Mucosa of descending colon (tissue), 3 donors: Measurements from ENCODE around the gene TTC12. TPM values are rescaled to one million over a fixed set of nuclear protein-coding genes. Genes with fewer than 3 reads are reported as not detected.

Experiments
- ATAC-seq: fragments of 200-7000 bp; cut with Tn5 transposase; one replicate; pipeline ENCODE4 v1.9.1; 2020; ENCODE audit warnings: mild to moderate bottlenecking, moderate library complexity
- DNase-seq, 3 donors: peaks; one replicate each; pipeline ENCODE4 v3.0.0-alpha.2; 2020
- H3K36me3 ChIP-seq: fragments of 200-600 bp; one replicate; pipeline ENCODE4 v1.8.0; 2021; ENCODE audit warnings: low read depth, mild to moderate bottlenecking
- H3K4me1 ChIP-seq: fragments of 200-600 bp; one replicate; pipeline ENCODE4 v1.8.0; 2021; ENCODE audit warnings: low read depth, mild to moderate bottlenecking
- H3K4me3 ChIP-seq: fragments of 200-600 bp; one replicate; pipeline ENCODE4 v1.8.0; 2021; ENCODE audit warnings: mild to moderate bottlenecking
- H3K9me3 ChIP-seq: fragments of 200-600 bp; one replicate; pipeline ENCODE4 v1.8.0; 2021; ENCODE audit warnings: mild to moderate bottlenecking
- CTCF ChIP-seq: fragments of 200-600 bp; IDR thresholded peaks from one replicate; pipeline ENCODE4 v1.8.0; 2022; ENCODE audit warnings: antibody characterized with exemption, mild to moderate bottlenecking
- intact Hi-C, 2 donors: fragments of 100-400 bp; cut with DNase I in 1 of 2; cut with micrococcal nuclease in 1 of 2; formaldehyde crosslinking; loops; one replicate each; pipeline versions ENCODE4 v1.11.0 to v1.11.1; 2022; cut with DNase I, micrococcal nuclease
- total RNA-seq, 3 donors: library from RNA; stranded (reverse); fragmentation: NEBNext Ultra II Directional in 2 of 3; extraction: Animal tissue kit (Norgen Biotek cat#: 25700) in 2 of 3; gene quantifications; one replicate each; pipeline versions ENCODE4 v1.2.1 to v1.2.4, GENCODE V29; 2021 to 2023
- donor health status: DM: no; HTN: no; CAD: no; lungs with moderate emphysema.
- donor health status: DM: no; HTN: no; CAD: no.
- donor health status: DM: no; HTN: yes; CAD: no.

Gene TTC12
- total RNA-seq, 3 donors from 2014 or later, result 13.5 to 20.7 (median 16.6) TPM

- no peak overlapping the region for H3K4me3 ChIP-seq
- H3K36me3 ChIP-seq, result no peaks in the 10 kb centered on the region
- intact Hi-C loops, result no loop called here
- H3K9me3 ChIP-seq, result peaks cover 7% of the 10 kb centered on the region
- ATAC-seq (no peak), DNase-seq (no peak)
- no peaks in the 10 kb centered on the region for H3K4me1 ChIP-seq
- no peak for TF ChIP-seq CTCF
Measured at GRCh38 chr11:113350336-113351067, 36.1 kb downstream of the TTC12 start.

- Histone ChIP-seq H3K36me3 (no peaks in the 10 kb centered on the region), H3K4me3 (no peak overlapping the region), H3K4me1 (no peaks in the 10 kb centered on the region), H3K9me3 (peaks cover 10% of the 10 kb centered on the region)
- intact Hi-C loops, result no loop called here
- DNase-seq (no peak), ATAC-seq (no peak)
- no peak for TF ChIP-seq CTCF
Measured at GRCh38 chr11:113351068-113351450, 36.7 kb downstream of the TTC12 start.

- ATAC-seq (no peak), DNase-seq (no peak)
- intact Hi-C loops, result no loop called here
- TF ChIP-seq CTCF, result no peak
- Histone ChIP-seq H3K9me3 (peaks cover 14% of the 10 kb centered on the region), H3K4me3 (no peak overlapping the region), H3K4me1 (no peaks in the 10 kb centered on the region), H3K36me3 (no peaks in the 10 kb centered on the region)
Measured at GRCh38 chr11:113351480-113351879, 37.1 kb downstream of the TTC12 start.

- Histone ChIP-seq H3K9me3 (peaks cover 15% of the 10 kb centered on the region), H3K4me1 (no peaks in the 10 kb centered on the region), H3K36me3 (no peaks in the 10 kb centered on the region), H3K4me3 (no peak overlapping the region)
- TF ChIP-seq CTCF, result no peak
- ATAC-seq, result no peak
- DNase-seq, result no peak
- intact Hi-C loops, result no loop called here
Measured at GRCh38 chr11:113356203-113356602, 41.8 kb downstream of the TTC12 start.

GRCh38 chr11:113363406-113363805, 49.0 kb downstream of the TTC12 start:
- Histone ChIP-seq H3K9me3 (no peaks in the 10 kb centered on the region), H3K4me1 (no peaks in the 10 kb centered on the region), H3K4me3 (no peak overlapping the region), H3K36me3 (no peaks in the 10 kb centered on the region)
- DNase-seq, result no peak
- no peak for TF ChIP-seq CTCF
- intact Hi-C loops, result no loop called here
- no peak for ATAC-seq
